ENCODE data around the gene CD99.

- TF ChIP-seq, protein P1, sequence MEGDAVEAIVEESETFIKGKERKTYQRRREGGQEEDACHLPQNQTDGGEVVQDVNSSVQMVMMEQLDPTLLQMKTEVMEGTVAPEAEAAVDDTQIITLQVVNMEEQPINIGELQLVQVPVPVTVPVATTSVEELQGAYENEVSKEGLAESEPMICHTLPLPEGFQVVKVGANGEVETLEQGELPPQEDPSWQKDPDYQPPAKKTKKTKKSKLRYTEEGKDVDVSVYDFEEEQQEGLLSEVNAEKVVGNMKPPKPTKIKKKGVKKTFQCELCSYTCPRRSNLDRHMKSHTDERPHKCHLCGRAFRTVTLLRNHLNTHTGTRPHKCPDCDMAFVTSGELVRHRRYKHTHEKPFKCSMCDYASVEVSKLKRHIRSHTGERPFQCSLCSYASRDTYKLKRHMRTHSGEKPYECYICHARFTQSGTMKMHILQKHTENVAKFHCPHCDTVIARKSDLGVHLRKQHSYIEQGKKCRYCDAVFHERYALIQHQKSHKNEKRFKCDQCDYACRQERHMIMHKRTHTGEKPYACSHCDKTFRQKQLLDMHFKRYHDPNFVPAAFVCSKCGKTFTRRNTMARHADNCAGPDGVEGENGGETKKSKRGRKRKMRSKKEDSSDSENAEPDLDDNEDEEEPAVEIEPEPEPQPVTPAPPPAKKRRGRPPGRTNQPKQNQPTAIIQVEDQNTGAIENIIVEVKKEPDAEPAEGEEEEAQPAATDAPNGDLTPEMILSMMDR (IDR thresholded peaks at IDR 0.05), result no peak
- TF ChIP-seq EZH2 (IDR thresholded peaks at IDR 0.05; ENCODE audit: borderline replicate concordance, insufficient read depth, low read depth, low read length, poor library complexity, severe bottlenecking), result no peak
These were observed 26.2 kb downstream of the CD99 start for GRCh38 chrX:2717312-2717711.

Data from B cell (primary cell).